Mesendoderm (in vitro differentiated cells): ENCODE results near the gene C9orf43.

Experiments used
- DNase-seq: peaks from one replicate; pipeline ENCODE4 v3.0.0; 2013
- H2AK5ac ChIP-seq: 2 replicates; pipeline ENCODE4 v1.6.1; 2013; ENCODE audit warnings: low read length, inconsistent platforms
- H2BK120ac ChIP-seq: 2 replicates; pipeline ENCODE4 v1.6.1; 2013; ENCODE audit warnings: low read depth, mild to moderate bottlenecking, low read length, moderate library complexity, mixed read lengths
- H2BK15ac ChIP-seq: replicated peaks from 2 replicates; pipeline ENCODE4 v1.6.1; 2013; ENCODE audit warnings: low read depth, mild to moderate bottlenecking, moderate library complexity
- H2BK5ac ChIP-seq: 2 replicates; pipeline ENCODE4 v1.6.1; 2013; ENCODE audit warnings: low read length, inconsistent platforms
- H3K18ac ChIP-seq: 2 replicates; pipeline ENCODE4 v1.6.1; 2013; ENCODE audit warnings: mild to moderate bottlenecking, low read length, mixed read lengths
- H3K23ac ChIP-seq: one replicate; pipeline ENCODE4 v1.6.1; 2013; ENCODE audit warnings: low read length
- H3K27ac ChIP-seq: 2 replicates; pipeline ENCODE4 v1.5.1; 2013; ENCODE audit warnings: low read depth, mild to moderate bottlenecking, inconsistent platforms, low read length, moderate library complexity
- H3K27me3 ChIP-seq: 2 replicates; pipeline ENCODE4 v1.6.1; 2013; ENCODE audit warnings: low read length, control low read depth, mild to moderate bottlenecking, inconsistent platforms; ENCODE audit not compliant: insufficient read depth, poor library complexity
- H3K36me3 ChIP-seq: 2 replicates; pipeline ENCODE4 v1.6.1; 2013; ENCODE audit warnings: low read length, inconsistent platforms; ENCODE audit not compliant: control insufficient read depth, insufficient read depth
- H3K4ac ChIP-seq: one replicate; pipeline ENCODE4 v1.6.1; 2013; ENCODE audit warnings: low read depth, mild to moderate bottlenecking, low read length, moderate library complexity
- H3K4me1 ChIP-seq: 2 replicates; pipeline ENCODE4 v1.6.1; 2013; ENCODE audit warnings: low read depth, low read length, inconsistent platforms; ENCODE audit not compliant: control insufficient read depth
- H3K4me2 ChIP-seq: 2 replicates; pipeline ENCODE4 v1.6.1; 2013; ENCODE audit warnings: low read length
- H3K4me3 ChIP-seq: 2 replicates; pipeline ENCODE4 v1.5.1; 2013; ENCODE audit warnings: mild to moderate bottlenecking, low read length
- H3K56ac ChIP-seq: one replicate; pipeline ENCODE4 v1.6.1; 2013; ENCODE audit warnings: low read length
- H3K79me1 ChIP-seq: 2 replicates; pipeline ENCODE4 v1.6.1; 2013; ENCODE audit warnings: low read length, inconsistent platforms
- H3K79me2 ChIP-seq: 2 replicates; pipeline ENCODE4 v1.6.1; 2013; ENCODE audit warnings: mild to moderate bottlenecking, low read length; ENCODE audit not compliant: control insufficient read depth, insufficient read depth
- H3K9ac ChIP-seq: 2 replicates; pipeline ENCODE4 v1.6.1; 2013; ENCODE audit warnings: low read length, inconsistent platforms
- H4K5ac ChIP-seq: one replicate; pipeline ENCODE4 v1.6.1; 2013; ENCODE audit warnings: low read length
- H4K8ac ChIP-seq: one replicate; pipeline ENCODE4 v1.6.1; 2013; ENCODE audit warnings: low read depth, mild to moderate bottlenecking, control low read depth, low read length, moderate library complexity
- WGBS: extraction: QIAGEN DNeasy Blood & Tissue Kit; methylation state at CpG from one replicate; pipeline ENCODE4 v1.1.7; 2013; ENCODE audit warnings: low lambda C conversion rate, missing lambda C conversion rate; ENCODE audit not compliant: insufficient coverage; ENCODE audit errors: extremely low coverage; 5-methylcytosine and 5-hydroxymethylcytosine counted together

The C9orf43 gene

DNA sequence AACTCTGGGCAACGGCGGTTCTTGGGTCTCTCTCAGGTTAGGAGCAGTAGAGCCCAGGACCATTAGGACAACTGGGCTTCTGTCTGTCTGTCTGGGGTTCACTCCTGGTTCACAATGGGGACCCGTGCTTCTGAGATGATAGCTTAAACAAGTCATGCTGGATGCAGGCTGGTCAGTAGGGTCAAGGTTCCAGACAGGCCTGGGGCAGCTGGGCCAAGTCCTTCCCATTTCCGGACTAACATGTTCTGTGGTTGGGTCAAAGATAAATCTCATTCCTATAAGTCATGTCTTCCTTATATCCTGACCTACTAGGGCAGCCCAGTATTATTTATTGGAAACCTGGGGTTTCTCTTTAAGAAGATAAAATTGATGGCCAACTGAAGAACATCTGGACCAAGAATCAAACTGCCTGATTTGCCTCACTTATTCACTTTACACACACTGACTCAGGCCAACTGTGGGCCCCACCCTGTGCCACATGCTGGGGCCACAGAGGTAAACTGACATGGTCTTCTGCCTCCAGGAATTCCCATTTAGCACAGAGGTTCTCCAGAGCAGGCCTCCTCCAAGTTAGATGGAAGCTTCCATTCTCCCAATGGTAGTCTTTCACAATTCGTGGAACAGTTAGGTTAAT, 42.1 kb upstream of the C9orf43 start:
- no CpG with 5 or more reads among the region's 5 CpGs for WGBS
- H3K4me2 ChIP-seq, result no peak overlapping the region

DNA sequence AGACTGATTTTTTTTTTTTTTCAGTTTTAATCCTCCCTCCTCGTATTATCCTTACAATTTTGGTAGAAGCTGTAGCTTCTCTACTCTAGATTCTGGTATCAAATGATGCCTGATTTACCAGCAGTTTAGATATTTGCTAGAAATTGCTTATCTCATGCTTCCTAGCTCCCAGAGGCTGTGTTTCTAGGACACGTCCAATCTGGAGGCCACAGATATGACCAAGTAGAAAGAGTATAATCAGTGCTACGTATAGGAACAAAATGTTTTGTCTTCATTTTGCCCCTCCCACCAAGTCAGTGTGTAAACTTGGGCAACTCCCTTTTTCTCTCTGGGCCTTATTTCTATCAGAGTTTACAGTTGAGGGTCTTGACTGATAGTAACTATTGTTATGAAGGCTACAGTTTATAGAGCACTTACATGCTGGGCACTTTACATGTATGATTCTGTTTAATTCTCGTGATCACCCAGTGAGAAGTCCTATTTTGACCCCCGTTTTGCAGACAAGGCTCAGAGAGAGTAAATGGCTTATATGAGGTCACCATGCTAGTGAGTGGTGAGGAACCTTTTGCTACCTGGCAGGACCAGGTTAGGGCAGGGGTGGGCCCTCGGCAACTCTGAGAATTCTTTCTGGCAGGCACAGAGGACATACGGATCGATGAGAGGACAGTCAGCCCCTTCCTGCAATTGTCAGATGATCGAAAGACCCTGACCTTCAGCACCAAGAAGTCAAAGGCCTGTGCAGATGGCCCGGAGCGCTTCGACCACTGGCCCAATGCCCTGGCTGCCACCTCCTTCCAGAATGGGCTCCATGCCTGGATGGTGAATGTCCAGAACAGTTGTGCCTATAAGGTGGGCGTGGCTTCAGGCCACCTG, 41.3 kb upstream of the C9orf43 start:
- H3K4ac ChIP-seq, result no peak overlapping the region
- H3K36me3 ChIP-seq, result no peaks in the 10 kb centered on the region
- DNase-seq, result no peak
- no peak overlapping the region for H2BK15ac ChIP-seq
- H3K79me2 ChIP-seq, result no peaks in the 10 kb centered on the region
- no peaks in the 10 kb centered on the region for H3K79me1 ChIP-seq
- H4K5ac ChIP-seq, result no peak overlapping the region
- no peak overlapping the region for H2BK5ac ChIP-seq
- WGBS, result no CpG with 5 or more reads among the region's 13 CpGs
- no peak overlapping the region for H3K27ac ChIP-seq
- H2BK120ac ChIP-seq, result no peak overlapping the region
- no peak overlapping the region for H4K8ac ChIP-seq
- H3K4me1 ChIP-seq, result no peaks in the 10 kb centered on the region
- no peak overlapping the region for H3K4me3 ChIP-seq
- H3K56ac ChIP-seq, result no peak overlapping the region
- no peak overlapping the region for H3K9ac ChIP-seq
- H2AK5ac ChIP-seq, result no peak overlapping the region
- H3K4me2 ChIP-seq, result no peak overlapping the region
- H3K18ac ChIP-seq, result no peak overlapping the region
- no peaks in the 10 kb centered on the region for H3K27me3 ChIP-seq
- no peak overlapping the region for H3K23ac ChIP-seq

More for the DNA sequence above, 42.1 kb upstream of the C9orf43 start:
- Histone ChIP-seq H3K4me3 (no peak overlapping the region), H3K18ac (no peak overlapping the region), H3K79me1 (no peaks in the 10 kb centered on the region), H3K27ac (no peak overlapping the region), H2BK120ac (no peak overlapping the region), H4K5ac (no peak overlapping the region), H2BK15ac (no peak overlapping the region), H2AK5ac (no peak overlapping the region), H2BK5ac (no peak overlapping the region), H3K4ac (no peak overlapping the region), H3K79me2 (no peaks in the 10 kb centered on the region), H3K27me3 (no peaks in the 10 kb centered on the region), H3K36me3 (no peaks in the 10 kb centered on the region), H3K4me1 (no peaks in the 10 kb centered on the region), H3K9ac (no peak overlapping the region), H4K8ac (no peak overlapping the region), H3K23ac (no peak overlapping the region), H3K56ac (no peak overlapping the region)
- DNase-seq, result no peak

DNA sequence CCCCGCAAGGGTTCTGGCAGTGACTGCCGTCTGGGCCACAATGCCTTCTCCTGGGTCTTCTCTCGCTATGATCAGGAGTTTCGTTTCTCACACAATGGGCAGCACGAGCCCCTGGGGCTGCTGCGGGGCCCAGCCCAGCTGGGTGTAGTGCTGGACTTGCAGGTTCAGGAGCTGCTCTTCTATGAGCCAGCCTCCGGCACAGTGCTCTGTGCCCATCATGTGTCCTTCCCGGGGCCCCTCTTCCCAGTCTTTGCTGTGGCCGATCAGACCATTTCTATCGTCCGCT, 40.7 kb upstream of the C9orf43 start:
- H4K5ac ChIP-seq, result no peak overlapping the region
- no peak overlapping the region for H3K27ac ChIP-seq
- no peak overlapping the region for H3K56ac ChIP-seq
- no peaks in the 10 kb centered on the region for H3K4me1 ChIP-seq
- no peak overlapping the region for H2BK120ac ChIP-seq
- H2AK5ac ChIP-seq, result no peak overlapping the region
- no peak for DNase-seq
- H3K36me3 ChIP-seq, result no peaks in the 10 kb centered on the region
- H3K23ac ChIP-seq, result no peak overlapping the region
- H3K79me2 ChIP-seq, result no peaks in the 10 kb centered on the region
- no peak overlapping the region for H3K4me3 ChIP-seq
- no CpG with 5 or more reads among the region's 11 CpGs for WGBS
- H2BK5ac ChIP-seq, result no peak overlapping the region
- no peaks in the 10 kb centered on the region for H3K79me1 ChIP-seq
- no peak overlapping the region for H3K9ac ChIP-seq
- no peaks in the 10 kb centered on the region for H3K27me3 ChIP-seq
- H3K18ac ChIP-seq, result no peak overlapping the region
- H2BK15ac ChIP-seq, result no peak overlapping the region
- H3K4me2 ChIP-seq, result no peak overlapping the region
- H4K8ac ChIP-seq, result no peak overlapping the region
- H3K4ac ChIP-seq, result no peak overlapping the region

DNA sequence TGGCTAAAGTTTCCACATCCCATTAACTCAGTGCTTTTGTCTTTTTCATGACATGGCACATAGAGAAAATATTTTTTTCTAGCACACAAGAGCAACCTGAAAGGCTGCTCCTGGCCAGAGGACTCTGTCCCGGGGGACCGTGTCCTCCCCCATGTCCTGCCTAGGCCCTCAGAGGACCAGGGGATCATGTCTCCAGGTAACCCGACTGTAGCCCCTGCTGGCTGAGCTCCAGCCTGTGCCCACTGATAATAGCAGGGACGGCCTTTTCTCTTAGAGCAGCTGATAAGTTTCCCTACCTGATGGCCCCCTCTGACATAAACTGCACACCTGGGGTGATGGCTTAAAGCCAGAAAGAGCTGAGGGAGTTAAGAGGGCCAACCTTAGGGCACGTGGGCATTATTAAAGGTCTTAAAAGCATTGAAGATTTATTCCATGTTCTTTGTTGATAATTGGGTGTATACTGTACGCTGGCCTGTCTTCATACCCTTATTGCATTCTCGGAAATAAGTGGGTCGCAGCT, 39.7 kb upstream of the C9orf43 start:
- no peak overlapping the region for H3K4me2 ChIP-seq
- H2BK120ac ChIP-seq, result no peak overlapping the region
- peaks cover 2% of the 10 kb centered on the region for H3K79me1 ChIP-seq
- no peak overlapping the region for H4K5ac ChIP-seq
- no peaks in the 10 kb centered on the region for H3K36me3 ChIP-seq
- H2BK5ac ChIP-seq, result no peak overlapping the region
- no peaks in the 10 kb centered on the region for H3K4me1 ChIP-seq
- WGBS, result no CpG with 5 or more reads among the region's 8 CpGs
- H3K4me3 ChIP-seq, result no peak overlapping the region
- no peak overlapping the region for H2AK5ac ChIP-seq
- no peak overlapping the region for H3K23ac ChIP-seq
- no peak overlapping the region for H3K27ac ChIP-seq
- H3K9ac ChIP-seq, result no peak overlapping the region
- no peak overlapping the region for H2BK15ac ChIP-seq
- no peak overlapping the region for H4K8ac ChIP-seq
- no peak overlapping the region for H3K18ac ChIP-seq
- no peak for DNase-seq
- H3K27me3 ChIP-seq, result no peaks in the 10 kb centered on the region
- H3K4ac ChIP-seq, result no peak overlapping the region
- H3K79me2 ChIP-seq, result peaks cover 2% of the 10 kb centered on the region
- no peak overlapping the region for H3K56ac ChIP-seq

DNA sequence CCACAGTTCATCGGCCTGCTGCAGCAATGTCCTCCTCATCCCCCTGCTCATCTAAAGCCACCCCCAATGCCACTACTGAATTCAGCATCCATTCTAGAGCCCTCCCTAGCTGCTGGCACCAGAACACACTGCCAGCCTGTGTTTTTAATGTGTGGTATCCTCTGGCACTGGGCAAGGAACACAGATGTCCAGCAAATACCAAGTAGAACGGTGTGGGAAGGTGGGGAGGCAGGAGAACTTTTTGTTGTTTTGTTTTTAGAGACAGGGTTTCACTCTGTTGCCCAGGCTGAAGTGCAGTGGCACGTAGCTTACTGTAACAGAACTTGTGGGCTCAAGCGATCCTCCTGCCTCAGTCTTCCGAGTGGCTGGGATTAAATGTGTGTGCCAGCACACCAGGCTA, 38.5 kb upstream of the C9orf43 start:
- H3K18ac ChIP-seq, result no peak overlapping the region
- no peak overlapping the region for H3K27ac ChIP-seq
- H3K4me1 ChIP-seq, result no peaks in the 10 kb centered on the region
- no peak overlapping the region for H4K8ac ChIP-seq
- H3K9ac ChIP-seq, result no peak overlapping the region
- peaks cover 2% of the 10 kb centered on the region for H3K79me1 ChIP-seq
- no CpG with 5 or more reads among the region's 5 CpGs for WGBS
- H2BK5ac ChIP-seq, result no peak overlapping the region
- H3K4me3 ChIP-seq, result no peak overlapping the region
- H3K27me3 ChIP-seq, result no peaks in the 10 kb centered on the region
- H3K56ac ChIP-seq, result no peak overlapping the region
- no peak overlapping the region for H2BK120ac ChIP-seq
- no peak for DNase-seq
- H3K4ac ChIP-seq, result no peak overlapping the region
- no peaks in the 10 kb centered on the region for H3K36me3 ChIP-seq
- H3K23ac ChIP-seq, result no peak overlapping the region
- H2AK5ac ChIP-seq, result no peak overlapping the region
- no peak overlapping the region for H3K4me2 ChIP-seq
- no peak overlapping the region for H4K5ac ChIP-seq
- H3K79me2 ChIP-seq, result peaks cover 2% of the 10 kb centered on the region
- H2BK15ac ChIP-seq, result no peak overlapping the region
